Measurements from ENCODE around the gene GPR52.

DNA sequence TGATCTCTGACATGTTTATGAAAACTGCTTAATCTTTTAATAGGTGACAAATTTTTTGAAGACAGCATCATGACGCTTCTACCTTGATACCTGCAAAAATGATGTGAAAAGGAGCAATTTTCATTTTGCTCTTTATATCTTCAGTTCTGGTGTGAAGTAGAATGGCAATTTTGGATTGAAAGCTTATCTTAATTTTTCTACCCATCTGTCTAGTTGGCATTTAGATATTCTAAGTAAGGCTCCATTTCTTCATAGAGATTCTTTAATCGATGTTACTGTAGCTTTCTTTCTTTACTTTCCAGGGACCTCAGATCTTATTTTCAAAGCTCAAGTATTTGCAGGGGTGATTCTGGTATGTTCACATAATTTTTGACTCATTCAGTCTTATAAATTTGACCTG lies 32.3 kb upstream of the GPR52 start:
- TF ChIP-seq ZNF404 (tag by site-specific recombination; IDR thresholded peaks at IDR 0.05) (no peak), MYNN (tag by site-specific recombination; IDR thresholded peaks at IDR 0.05; ENCODE audit: borderline replicate concordance) (no peak), ZNF548 (tag by site-specific recombination; IDR thresholded peaks at IDR 0.05) (no peak), BCL11A (tag by site-specific recombination; IDR thresholded peaks at IDR 0.05; ENCODE audit: low read depth) (no peak), SP2 (tag by site-specific recombination; IDR thresholded peaks at IDR 0.05) (no peak), ZNF791 (tag by site-specific recombination; IDR thresholded peaks at IDR 0.05) (no peak), GFI1B (tag by site-specific recombination; IDR thresholded peaks at IDR 0.05) (no peak), ZBTB20 (tag by site-specific recombination; IDR thresholded peaks at IDR 0.05) (no peak), ZNF626 (tag by site-specific recombination; IDR thresholded peaks at IDR 0.05) (no peak)
- TF ChIP-seq, protein P1, sequence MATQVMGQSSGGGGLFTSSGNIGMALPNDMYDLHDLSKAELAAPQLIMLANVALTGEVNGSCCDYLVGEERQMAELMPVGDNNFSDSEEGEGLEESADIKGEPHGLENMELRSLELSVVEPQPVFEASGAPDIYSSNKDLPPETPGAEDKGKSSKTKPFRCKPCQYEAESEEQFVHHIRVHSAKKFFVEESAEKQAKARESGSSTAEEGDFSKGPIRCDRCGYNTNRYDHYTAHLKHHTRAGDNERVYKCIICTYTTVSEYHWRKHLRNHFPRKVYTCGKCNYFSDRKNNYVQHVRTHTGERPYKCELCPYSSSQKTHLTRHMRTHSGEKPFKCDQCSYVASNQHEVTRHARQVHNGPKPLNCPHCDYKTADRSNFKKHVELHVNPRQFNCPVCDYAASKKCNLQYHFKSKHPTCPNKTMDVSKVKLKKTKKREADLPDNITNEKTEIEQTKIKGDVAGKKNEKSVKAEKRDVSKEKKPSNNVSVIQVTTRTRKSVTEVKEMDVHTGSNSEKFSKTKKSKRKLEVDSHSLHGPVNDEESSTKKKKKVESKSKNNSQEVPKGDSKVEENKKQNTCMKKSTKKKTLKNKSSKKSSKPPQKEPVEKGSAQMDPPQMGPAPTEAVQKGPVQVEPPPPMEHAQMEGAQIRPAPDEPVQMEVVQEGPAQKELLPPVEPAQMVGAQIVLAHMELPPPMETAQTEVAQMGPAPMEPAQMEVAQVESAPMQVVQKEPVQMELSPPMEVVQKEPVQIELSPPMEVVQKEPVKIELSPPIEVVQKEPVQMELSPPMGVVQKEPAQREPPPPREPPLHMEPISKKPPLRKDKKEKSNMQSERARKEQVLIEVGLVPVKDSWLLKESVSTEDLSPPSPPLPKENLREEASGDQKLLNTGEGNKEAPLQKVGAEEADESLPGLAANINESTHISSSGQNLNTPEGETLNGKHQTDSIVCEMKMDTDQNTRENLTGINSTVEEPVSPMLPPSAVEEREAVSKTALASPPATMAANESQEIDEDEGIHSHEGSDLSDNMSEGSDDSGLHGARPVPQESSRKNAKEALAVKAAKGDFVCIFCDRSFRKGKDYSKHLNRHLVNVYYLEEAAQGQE (tag by site-specific recombination; IDR thresholded peaks at IDR 0.05) = no peak
- TF ChIP-seq, protein P2, sequence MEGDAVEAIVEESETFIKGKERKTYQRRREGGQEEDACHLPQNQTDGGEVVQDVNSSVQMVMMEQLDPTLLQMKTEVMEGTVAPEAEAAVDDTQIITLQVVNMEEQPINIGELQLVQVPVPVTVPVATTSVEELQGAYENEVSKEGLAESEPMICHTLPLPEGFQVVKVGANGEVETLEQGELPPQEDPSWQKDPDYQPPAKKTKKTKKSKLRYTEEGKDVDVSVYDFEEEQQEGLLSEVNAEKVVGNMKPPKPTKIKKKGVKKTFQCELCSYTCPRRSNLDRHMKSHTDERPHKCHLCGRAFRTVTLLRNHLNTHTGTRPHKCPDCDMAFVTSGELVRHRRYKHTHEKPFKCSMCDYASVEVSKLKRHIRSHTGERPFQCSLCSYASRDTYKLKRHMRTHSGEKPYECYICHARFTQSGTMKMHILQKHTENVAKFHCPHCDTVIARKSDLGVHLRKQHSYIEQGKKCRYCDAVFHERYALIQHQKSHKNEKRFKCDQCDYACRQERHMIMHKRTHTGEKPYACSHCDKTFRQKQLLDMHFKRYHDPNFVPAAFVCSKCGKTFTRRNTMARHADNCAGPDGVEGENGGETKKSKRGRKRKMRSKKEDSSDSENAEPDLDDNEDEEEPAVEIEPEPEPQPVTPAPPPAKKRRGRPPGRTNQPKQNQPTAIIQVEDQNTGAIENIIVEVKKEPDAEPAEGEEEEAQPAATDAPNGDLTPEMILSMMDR (tag by site-specific recombination; IDR thresholded peaks at IDR 0.05) = no peak
